ENCODE results near the gene BNC2.

DNA sequence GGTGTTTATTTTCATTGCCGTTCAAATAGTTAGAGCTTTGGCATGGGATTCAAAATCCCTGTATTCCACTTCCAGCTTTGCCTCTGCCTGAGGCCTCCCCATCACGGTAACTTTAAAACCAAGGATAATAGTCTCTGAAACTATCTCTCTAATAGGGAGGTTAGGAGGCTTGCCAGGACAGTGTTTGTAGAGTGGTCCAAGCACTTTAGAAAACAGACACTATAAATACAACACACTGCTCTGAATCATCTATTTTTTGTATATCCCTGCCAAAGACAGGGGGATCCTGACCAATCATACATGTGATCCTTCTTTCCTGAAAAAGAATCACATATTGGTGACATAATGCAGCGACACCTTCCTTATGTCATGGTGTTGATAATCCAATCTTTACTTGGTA lies 326.8 kb downstream of the BNC2 start:
- TF ChIP-seq POLR2A (IDR thresholded peaks at IDR 0.05; ENCODE audit: low read length) (no peak), GATA1 (IDR thresholded peaks at IDR 0.05; ENCODE audit: low read depth, low read length) (no peak)
